Stimulated activated CD4-positive, alpha-beta T cell treated with anti-CD3 and anti-CD28 coated beads, Interleukin-15, amount 100 ng/mL, for 1 hour (primary cell): Measurements from ENCODE around the gene TRIOBP.

Experiments
- DNase-seq, 2 donors: peaks; one replicate each; pipeline ENCODE4 v3.0.0-alpha.2; 2020; ENCODE audit warnings: low read depth in 1 of 2, low spot score in 1 of 2

TRIOBP gene

DNA sequence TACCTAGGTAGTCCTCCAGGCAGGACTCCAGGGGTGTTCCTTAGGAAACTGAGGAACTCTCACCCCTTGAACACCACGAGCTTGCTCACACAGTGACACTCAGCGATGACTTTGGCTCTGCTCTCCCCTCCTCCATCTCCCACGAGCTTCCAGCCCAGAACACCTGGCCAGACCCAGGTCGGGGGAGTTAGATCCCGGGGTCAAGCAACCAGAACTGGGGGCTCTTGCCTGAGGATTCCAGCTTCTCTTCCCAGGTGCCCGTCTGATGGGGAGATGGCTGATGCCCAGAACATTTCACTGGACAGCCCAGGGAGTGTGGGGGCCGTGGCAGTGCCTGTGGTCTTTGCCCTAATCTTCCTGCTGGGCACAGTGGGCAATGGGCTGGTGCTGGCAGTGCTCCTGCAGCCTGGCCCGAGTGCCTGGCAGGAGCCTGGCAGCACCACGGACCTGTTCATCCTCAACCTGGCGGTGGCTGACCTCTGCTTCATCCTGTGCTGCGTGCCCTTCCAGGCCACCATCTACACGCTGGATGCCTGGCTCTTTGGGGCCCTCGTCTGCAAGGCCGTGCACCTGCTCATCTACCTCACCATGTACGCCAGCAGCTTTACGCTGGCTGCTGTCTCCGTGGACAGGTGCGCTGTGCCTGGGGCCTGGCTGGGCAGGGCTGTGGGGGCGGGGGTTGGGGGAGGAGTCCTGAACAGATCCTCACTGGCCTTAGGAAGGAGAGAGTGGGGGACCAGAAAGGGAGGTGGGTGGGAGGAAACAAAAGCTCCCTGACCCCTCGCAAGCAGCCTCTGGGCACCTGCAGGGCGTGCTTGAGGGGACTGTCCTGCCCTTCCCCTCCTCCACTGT lies 126.5 kb downstream of the TRIOBP start, which contains the start of gene GALR3:
GALR3 (plus strand) TSS at position 249 of the 852 bp plus-strand sequence; CDS start at position 274, 25 bp downstream.
- no peak for DNase-seq

- DNase-seq, result no peak
Measured at GRCh38 chr22:37824674-37825641, 128.1 kb downstream of the TRIOBP start.
